D721Med (cell line): ENCODE data around the gene AGFG1.
A peak's percentile ranks its signal among the peaks of the same experiment; 100 is the strongest.

Experiments
- DNase-seq: peaks from one replicate; pipeline ENCODE4 v3.0.0; 2011; ENCODE audit warnings: low spot score; ENCODE audit not compliant: insufficient read length
- FAIRE-seq: peaks from 2 replicates; lab custom pipeline; 2011; peaks lifted over from hg19 to GRCh38; lab: Jason Lieb, UNC
- CTCF ChIP-seq: IDR thresholded peaks from 2 replicates; pipeline ENCODE4 v1.5.1; 2012; ENCODE audit warnings: mild to moderate bottlenecking, control low read depth; ENCODE audit not compliant: insufficient read depth; ENCODE audit errors: missing control alignments

AGFG1 gene

GRCh38 chr2:227482638-227483340 lies 10.8 kb downstream of the AGFG1 start:
- peak; percentile 35 for FAIRE-seq
- TF ChIP-seq CTCF = no peak
- DNase-seq = peak; percentile 28

- FAIRE-seq (no peak), DNase-seq (no peak)
- no peak for TF ChIP-seq CTCF
Measured at GRCh38 chr2:227485429-227485828, 13.5 kb downstream of the AGFG1 start.

DNA sequence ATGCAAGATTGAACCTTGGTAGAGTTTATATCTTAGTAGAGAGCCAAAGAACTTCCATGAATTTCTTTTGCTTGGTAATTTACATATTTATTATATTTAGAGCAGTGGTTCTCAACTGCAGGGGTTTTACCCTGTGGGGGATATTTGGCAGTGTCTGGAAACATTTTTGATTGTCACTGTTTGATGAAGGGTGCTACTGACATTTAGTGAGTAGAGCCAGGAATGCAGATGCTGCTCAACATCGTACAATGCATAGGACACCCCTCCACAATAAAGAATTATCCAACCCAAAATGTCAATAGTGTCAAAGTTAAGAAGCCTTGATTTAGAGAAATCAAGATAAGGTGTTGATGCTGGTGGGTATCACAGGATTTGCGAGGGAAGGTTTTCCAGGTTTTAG lies 14.7 kb downstream of the AGFG1 start:
- DNase-seq (no peak), FAIRE-seq (no peak)
- no peak for TF ChIP-seq CTCF

GRCh38 chr2:227488045-227488444 lies 16.1 kb downstream of the AGFG1 start:
- TF ChIP-seq CTCF = no peak
- no peak for DNase-seq
- FAIRE-seq = no peak

- TF ChIP-seq CTCF = no peak
- no peak for FAIRE-seq
- DNase-seq = no peak
Measured at GRCh38 chr2:227491386-227491785, 19.4 kb downstream of the AGFG1 start.

DNA sequence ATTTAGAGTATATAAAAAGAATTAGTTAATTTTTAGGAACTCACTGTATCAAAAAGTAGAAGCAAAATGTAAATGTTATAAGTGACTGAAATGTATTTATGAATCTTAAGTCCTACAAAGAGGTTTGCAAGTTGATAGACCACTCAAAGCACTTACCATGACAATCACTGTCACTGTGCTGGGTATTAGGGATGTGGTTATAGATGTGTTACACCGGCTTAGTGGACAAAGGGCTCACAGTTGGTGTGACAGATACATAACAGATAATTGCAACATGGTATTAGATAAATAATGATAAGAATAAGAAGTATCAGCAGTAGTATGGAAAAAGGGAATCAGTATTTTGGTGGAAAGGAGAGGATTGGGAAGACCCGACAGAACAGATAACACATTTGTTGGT lies 21.6 kb downstream of the AGFG1 start:
- DNase-seq = no peak
- no peak for TF ChIP-seq CTCF
- peak; percentile 63 for FAIRE-seq

DNA sequence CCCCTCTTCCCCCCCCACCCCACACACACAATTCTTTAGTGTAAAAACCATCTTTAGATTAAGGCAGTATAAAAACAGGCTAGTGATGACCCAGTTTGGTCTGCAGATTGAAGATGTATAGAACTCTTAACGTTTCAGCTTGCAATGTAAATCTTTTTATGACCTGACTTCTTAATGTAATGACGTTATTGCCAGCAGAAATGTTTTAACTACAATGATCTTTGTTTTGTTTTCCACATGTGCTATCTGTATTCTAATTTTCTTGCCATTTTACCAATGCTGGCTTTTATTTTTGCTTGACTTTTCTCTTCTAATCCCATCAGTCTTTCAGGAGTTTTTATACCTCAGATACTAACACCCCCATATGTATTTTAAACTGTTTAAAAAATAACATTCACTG lies 25.2 kb downstream of the AGFG1 start:
- no peak for DNase-seq
- no peak for TF ChIP-seq CTCF
- FAIRE-seq = no peak
